Esophagus muscularis mucosa (tissue), 3 donors: Measurements from ENCODE around the gene ANKMY2.

ENCODE experiments used
- CTCF ChIP-seq, 3 experiments: fragments of 200-600 bp in 2 of 3; fragments of 450-650 bp in 1 of 3; sonication (generic) in 2 of 3; IDR thresholded peaks; one replicate each; pipeline ENCODE4 v1.5.1; 2017 to 2019; ENCODE audit warnings: antibody characterized with exemption in 3 of 3, mild to moderate bottlenecking in 2 of 3, moderate library complexity in 1 of 3
- POLR2AphosphoS5 ChIP-seq, 2 donors: sonication (generic); formaldehyde crosslinking; IDR thresholded peaks; one replicate each; pipeline ENCODE4 v1.6.1; 2017; ENCODE audit warnings: antibody characterized with exemption in 2 of 2

GRCh38 chr7:16655394-16655793 is 9.8 kb upstream of the ANKMY2 start:
- no peak for TF ChIP-seq POLR2AphosphoS5 (IDR thresholded peaks at IDR 0.05)
- TF ChIP-seq CTCF (IDR thresholded peaks at IDR 0.05): no peak
